ENCODE measurements around the gene KISS1R.
A peak's percentile ranks its signal among the peaks of the same experiment; 100 is the strongest.

DNA sequence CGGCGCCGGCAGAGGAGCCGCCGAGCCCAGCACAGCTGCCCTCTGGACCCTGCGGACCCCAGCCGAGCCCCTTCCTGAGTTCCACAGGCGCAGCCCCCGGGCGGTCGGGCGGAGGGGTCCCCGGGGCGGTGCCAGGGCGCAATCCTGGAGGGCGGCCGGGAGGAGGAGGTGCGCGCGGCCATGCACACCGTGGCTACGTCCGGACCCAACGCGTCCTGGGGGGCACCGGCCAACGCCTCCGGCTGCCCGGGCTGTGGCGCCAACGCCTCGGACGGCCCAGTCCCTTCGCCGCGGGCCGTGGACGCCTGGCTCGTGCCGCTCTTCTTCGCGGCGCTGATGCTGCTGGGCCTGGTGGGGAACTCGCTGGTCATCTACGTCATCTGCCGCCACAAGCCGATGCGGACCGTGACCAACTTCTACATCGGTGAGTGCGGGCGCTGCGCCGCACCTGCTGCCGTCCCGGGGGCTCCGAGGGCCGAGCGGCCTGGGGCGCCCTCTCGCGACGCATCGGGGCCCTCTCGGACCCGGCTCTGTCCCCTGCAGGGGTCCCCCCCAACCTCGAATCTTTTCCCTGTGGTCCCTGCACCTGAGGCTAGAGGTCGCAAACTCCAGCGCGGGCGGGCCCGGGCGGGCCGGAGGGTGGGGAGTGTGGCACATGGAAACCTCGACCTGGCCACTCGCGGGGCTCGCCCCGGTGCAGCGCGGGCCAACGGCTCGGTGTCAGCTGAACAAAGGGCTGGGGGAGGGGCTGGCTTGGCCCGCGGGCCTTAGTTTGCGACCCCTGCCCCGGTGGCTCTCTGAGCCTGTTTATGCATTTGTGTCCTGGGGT lies at the start of gene KISS1R:
- TF ChIP-seq, protein P1, sequence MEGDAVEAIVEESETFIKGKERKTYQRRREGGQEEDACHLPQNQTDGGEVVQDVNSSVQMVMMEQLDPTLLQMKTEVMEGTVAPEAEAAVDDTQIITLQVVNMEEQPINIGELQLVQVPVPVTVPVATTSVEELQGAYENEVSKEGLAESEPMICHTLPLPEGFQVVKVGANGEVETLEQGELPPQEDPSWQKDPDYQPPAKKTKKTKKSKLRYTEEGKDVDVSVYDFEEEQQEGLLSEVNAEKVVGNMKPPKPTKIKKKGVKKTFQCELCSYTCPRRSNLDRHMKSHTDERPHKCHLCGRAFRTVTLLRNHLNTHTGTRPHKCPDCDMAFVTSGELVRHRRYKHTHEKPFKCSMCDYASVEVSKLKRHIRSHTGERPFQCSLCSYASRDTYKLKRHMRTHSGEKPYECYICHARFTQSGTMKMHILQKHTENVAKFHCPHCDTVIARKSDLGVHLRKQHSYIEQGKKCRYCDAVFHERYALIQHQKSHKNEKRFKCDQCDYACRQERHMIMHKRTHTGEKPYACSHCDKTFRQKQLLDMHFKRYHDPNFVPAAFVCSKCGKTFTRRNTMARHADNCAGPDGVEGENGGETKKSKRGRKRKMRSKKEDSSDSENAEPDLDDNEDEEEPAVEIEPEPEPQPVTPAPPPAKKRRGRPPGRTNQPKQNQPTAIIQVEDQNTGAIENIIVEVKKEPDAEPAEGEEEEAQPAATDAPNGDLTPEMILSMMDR (IDR thresholded peaks at IDR 0.05) = peak in 4 of 5 experiments; percentile 22 to 44 (median 37)
- no peak for TF ChIP-seq POLR2A (IDR thresholded peaks at IDR 0.05)
- no peak for TF ChIP-seq POLR2AphosphoS5 (IDR thresholded peaks at IDR 0.05)
- no peak for TF ChIP-seq EP300 (IDR thresholded peaks at IDR 0.05; ENCODE audit: low read depth)
